Stimulated activated naive CD8-positive, alpha-beta T cell treated with anti-CD3 and anti-CD28 coated beads, Interleukin-15, Interleukin-2, amounts not matched to agents 100 ng/mL and 50 ng/mL, for 24 hours (primary cell): ENCODE data around the gene DICER1.
A peak's percentile ranks its signal among the peaks of the same experiment; 100 is the strongest.
"Not testable (repeated sequence)": the region's sequence is repeated elsewhere in the genome, so short reads cannot be mapped to it uniquely, and the experiment has no call there.

Experiments used
- H3K27ac Mint-ChIP-seq: one replicate; pipeline ENCODE4 v1.8.0; 2021; ENCODE audit warnings: mild to moderate bottlenecking, mixed read lengths
- H3K27me3 Mint-ChIP-seq: one replicate; pipeline ENCODE4 v1.8.0; 2021; ENCODE audit warnings: mixed read lengths
- H3K36me3 Mint-ChIP-seq: one replicate; pipeline ENCODE4 v1.8.0; 2021; ENCODE audit warnings: low read depth, mixed read lengths
- H3K4me1 Mint-ChIP-seq: one replicate; pipeline ENCODE4 v1.8.0; 2021; ENCODE audit warnings: low read depth, mixed read lengths
- H3K4me3 Mint-ChIP-seq: one replicate; pipeline ENCODE4 v1.8.0; 2021; ENCODE audit warnings: mild to moderate bottlenecking, mixed read lengths
- H3K9me3 Mint-ChIP-seq: one replicate; pipeline ENCODE4 v1.8.0; 2021; ENCODE audit warnings: mixed read lengths

The DICER1 gene

GRCh38 chr14:95146079-95146771 lies 11.1 kb downstream of the DICER1 start:
- H3K27ac Mint-ChIP-seq: peak overlapping the region; percentile 74
- peaks cover 25% of the 10 kb centered on the region for H3K36me3 Mint-ChIP-seq
- no peaks in the 10 kb centered on the region for H3K27me3 Mint-ChIP-seq
- peaks cover 10% of the 10 kb centered on the region for H3K9me3 Mint-ChIP-seq
- peaks cover 81% of the 10 kb centered on the region for H3K4me1 Mint-ChIP-seq
- H3K4me3 Mint-ChIP-seq: no peak overlapping the region

DNA sequence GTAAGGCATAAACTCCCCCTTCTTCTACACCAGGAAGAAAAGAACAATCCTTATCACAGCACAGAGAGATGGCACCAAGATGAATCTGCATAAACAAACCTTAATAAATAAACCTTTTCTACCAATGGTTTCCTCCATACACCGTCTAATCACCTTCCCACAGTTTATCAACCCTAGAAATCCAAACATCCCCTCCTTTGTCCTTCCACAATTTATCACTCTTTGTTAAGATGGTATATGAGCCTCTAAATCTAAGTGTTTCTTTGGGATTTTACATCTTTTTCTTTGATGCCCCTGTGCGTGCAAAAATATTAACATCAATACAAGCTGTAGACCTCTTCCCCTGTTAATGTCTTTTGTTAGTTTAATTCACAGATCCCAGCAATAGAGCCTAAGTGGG lies 12.5 kb downstream of the DICER1 start:
- Mint-ChIP-seq H3K27ac (no peak overlapping the region), H3K4me3 (no peak overlapping the region), H3K9me3 (peaks cover 10% of the 10 kb centered on the region), H3K36me3 (peaks cover 29% of the 10 kb centered on the region), H3K4me1 (peaks cover 77% of the 10 kb centered on the region), H3K27me3 (no peaks in the 10 kb centered on the region)

DNA sequence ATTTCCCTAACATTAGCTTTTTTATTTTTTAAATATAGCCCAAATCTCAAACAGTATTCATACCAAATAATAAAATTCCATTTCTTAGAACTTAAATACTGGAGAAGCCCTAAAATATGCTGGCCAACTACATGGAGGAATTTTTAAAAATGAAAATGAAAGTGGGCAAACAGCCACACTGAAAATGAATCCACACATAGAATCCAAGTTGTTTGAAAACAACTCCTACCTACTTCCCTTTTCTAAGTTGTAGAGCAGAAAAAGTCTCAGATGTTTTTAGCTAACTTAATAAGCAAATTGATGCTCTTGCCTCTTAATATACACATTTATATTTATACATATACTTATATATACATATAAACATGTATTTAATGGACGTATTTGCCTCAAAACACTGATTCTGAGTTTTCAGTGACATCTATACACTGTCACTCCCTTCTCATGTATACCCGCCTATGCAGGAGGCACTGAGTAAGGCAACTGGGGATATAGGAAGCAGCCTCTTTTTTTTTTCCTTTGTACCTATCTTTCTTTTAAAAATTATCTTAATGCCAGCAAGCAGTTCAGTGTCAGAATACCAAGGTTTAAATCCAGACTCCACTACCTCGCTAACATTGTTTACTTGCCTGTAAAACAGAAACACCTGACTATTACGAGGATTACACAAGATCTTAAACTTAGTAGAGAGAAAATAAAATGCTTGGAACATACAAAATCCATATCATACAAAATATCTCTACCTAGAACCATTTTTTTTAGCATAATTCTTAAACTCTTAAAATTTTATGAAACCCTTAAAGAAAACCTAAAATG lies 13.3 kb downstream of the DICER1 start:
- Mint-ChIP-seq H3K4me3 (peak overlapping the region; percentile 5), H3K27ac (peak overlapping the region; percentile 17), H3K36me3 (peaks cover 33% of the 10 kb centered on the region), H3K4me1 (peaks cover 79% of the 10 kb centered on the region), H3K27me3 (no peaks in the 10 kb centered on the region), H3K9me3 (peaks cover 10% of the 10 kb centered on the region)

DNA sequence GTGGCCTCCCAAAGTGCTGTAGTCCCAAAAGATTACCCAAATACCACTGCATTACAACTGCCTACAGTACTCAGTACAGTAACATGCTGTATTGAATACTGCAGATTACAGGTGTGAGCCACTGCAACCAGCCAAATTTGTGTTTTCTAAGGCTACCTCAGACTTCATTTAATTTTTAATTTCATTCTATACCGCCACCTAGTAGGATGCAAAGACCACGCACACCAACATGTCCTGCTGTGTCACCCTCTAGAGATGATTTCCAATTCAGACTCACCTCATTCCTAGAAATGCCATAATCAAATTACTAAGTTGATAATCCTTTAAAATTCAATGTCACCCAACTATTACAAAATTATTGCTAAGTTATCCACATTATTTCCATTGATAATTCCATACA lies 15.1 kb downstream of the DICER1 start:
- peaks cover 77% of the 10 kb centered on the region for H3K4me1 Mint-ChIP-seq
- H3K27ac Mint-ChIP-seq: no peak overlapping the region
- H3K9me3 Mint-ChIP-seq: peaks cover 10% of the 10 kb centered on the region
- H3K4me3 Mint-ChIP-seq: no peak overlapping the region
- H3K36me3 Mint-ChIP-seq: peaks cover 28% of the 10 kb centered on the region
- H3K27me3 Mint-ChIP-seq: no peaks in the 10 kb centered on the region

- peaks cover 8% of the 10 kb centered on the region for H3K9me3 Mint-ChIP-seq
- no peaks in the 10 kb centered on the region for H3K27me3 Mint-ChIP-seq
- H3K4me3 Mint-ChIP-seq: no peak overlapping the region
- peaks cover 23% of the 10 kb centered on the region for H3K36me3 Mint-ChIP-seq
- no peak overlapping the region for H3K27ac Mint-ChIP-seq
- peaks cover 79% of the 10 kb centered on the region for H3K4me1 Mint-ChIP-seq
Measured at GRCh38 chr14:95141684-95142083, 15.6 kb downstream of the DICER1 start.

- Mint-ChIP-seq H3K27ac (no peak overlapping the region), H3K36me3 (peaks cover 19% of the 10 kb centered on the region), H3K27me3 (no peaks in the 10 kb centered on the region), H3K4me3 (no peak overlapping the region), H3K9me3 (no peaks in the 10 kb centered on the region), H3K4me1 (peaks cover 82% of the 10 kb centered on the region)
Measured at GRCh38 chr14:95140060-95140858, 17.1 kb downstream of the DICER1 start.

DNA sequence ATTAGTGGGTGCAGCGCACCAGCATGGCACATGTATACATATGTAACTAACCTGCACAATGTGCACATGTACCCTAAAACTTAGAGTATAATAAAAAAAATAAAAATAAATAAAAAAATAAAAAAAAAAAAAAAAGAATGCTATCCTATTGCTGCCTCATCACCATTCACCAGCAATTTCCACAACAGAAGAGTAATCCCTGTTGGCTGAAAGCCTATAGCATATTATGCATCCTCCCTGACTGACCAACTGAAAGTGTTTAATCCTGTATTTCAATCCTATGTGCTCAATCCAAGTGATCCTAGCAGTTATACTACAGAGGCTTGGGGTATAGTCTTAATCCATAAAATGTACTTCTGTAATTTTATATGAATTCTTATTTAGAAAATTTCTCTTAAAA lies 18.5 kb downstream of the DICER1 start:
- Mint-ChIP-seq H3K4me1 (peaks cover 80% of the 10 kb centered on the region), H3K27ac (no peak overlapping the region), H3K27me3 (no peaks in the 10 kb centered on the region), H3K9me3 (no peaks in the 10 kb centered on the region), H3K4me3 (no peak overlapping the region), H3K36me3 (peaks cover 21% of the 10 kb centered on the region)

DNA sequence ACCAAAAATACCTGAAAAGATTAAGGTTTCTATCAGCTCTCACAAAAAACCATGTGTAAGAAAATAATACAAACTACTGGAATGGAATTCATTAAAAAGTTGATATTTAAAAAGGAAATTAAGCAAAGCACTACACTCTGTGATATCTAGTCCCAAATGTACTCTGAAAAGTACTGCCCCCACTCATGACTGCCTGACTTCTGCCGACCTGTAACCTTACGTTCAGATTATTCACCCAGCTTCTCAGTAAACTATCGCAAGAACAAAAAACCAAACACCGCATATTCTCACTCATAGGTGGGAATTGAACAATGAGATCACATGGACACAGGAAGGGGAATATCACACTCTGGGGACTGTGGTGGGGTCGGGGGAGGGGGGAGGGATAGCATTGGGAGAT lies 18.9 kb downstream of the DICER1 start:
- not testable (repeated sequence) for H3K27me3 Mint-ChIP-seq, H3K9me3 Mint-ChIP-seq, H3K4me3 Mint-ChIP-seq
- Mint-ChIP-seq H3K4me1 (peaks cover 76% of the 10 kb centered on the region), H3K36me3 (peaks cover 23% of the 10 kb centered on the region), H3K27ac (peak overlapping the region; percentile 19)

- Mint-ChIP-seq H3K4me3 (no peak overlapping the region), H3K27me3 (no peaks in the 10 kb centered on the region), H3K36me3 (peaks cover 29% of the 10 kb centered on the region), H3K27ac (no peak overlapping the region), H3K9me3 (no peaks in the 10 kb centered on the region), H3K4me1 (peaks cover 70% of the 10 kb centered on the region)
Measured at GRCh38 chr14:95137804-95138167, 19.5 kb downstream of the DICER1 start.

- Mint-ChIP-seq H3K4me1 (peaks cover 65% of the 10 kb centered on the region), H3K27ac (no peak overlapping the region), H3K27me3 (no peaks in the 10 kb centered on the region), H3K9me3 (no peaks in the 10 kb centered on the region), H3K4me3 (no peak overlapping the region), H3K36me3 (peaks cover 34% of the 10 kb centered on the region)
Measured at GRCh38 chr14:95137164-95137803, 20.0 kb downstream of the DICER1 start.

- Mint-ChIP-seq H3K9me3 (no peaks in the 10 kb centered on the region), H3K27ac (peak overlapping the region; percentile 61)
Measured at GRCh38 chr14:95136631-95137030, 20.7 kb downstream of the DICER1 start.

DNA sequence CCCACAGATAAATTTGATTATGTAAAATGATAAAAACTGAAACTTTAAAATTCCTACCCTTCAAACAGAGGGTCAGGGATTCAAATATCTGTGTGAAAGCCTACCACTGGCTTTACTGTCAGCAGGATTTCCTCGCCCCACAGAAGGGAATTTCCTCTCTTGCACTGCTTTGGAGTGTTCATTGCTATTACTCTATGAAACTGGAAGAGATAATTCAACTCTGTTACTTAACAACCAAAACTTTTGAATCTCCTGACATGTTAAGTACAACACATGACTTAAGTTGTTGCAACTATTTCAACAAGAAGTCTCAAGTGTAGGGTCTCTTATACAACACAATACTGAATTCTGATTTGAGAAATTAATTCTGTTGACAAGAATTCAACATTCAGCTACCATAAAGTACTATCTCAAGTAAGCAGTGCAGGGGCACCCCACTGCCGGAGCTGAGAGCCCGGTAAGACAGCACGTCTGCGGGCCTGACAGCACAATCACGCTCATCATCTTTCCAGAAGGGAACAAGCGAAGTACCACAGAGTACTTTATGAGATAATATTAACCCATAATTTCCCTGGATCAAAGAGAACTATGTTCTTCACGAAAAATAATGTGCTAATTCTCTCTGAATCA lies 22.9 kb downstream of the DICER1 start:
- H3K27me3 Mint-ChIP-seq: no peaks in the 10 kb centered on the region
- no peak overlapping the region for H3K27ac Mint-ChIP-seq
- H3K9me3 Mint-ChIP-seq: no peaks in the 10 kb centered on the region
- peaks cover 47% of the 10 kb centered on the region for H3K4me1 Mint-ChIP-seq
- H3K4me3 Mint-ChIP-seq: no peak overlapping the region
- peaks cover 53% of the 10 kb centered on the region for H3K36me3 Mint-ChIP-seq

More at GRCh38 chr14:95136631-95137030, 20.7 kb downstream of the DICER1 start:
- Mint-ChIP-seq H3K4me3 (no peak overlapping the region), H3K36me3 (peaks cover 41% of the 10 kb centered on the region), H3K4me1 (peaks cover 64% of the 10 kb centered on the region), H3K27me3 (no peaks in the 10 kb centered on the region)

DNA sequence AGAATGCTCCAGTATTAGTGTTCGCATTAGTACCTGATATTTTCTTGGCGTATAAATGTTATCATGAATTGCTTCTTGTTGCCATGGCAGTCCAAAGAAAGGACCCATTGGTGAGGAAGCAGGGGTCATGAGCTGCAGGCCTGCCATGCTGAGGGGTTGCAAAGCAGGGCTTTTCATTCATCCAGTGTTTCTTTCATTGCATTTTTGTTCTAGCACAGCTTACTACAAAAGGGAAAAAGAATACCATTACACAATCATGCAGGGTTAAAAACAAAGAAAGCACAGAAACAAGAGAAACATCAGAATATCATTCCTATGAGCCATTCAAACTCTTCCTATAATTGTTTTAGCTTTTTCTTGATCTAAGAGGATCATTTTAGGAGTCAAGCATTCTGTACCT lies 24.0 kb downstream of the DICER1 start:
- Mint-ChIP-seq H3K27me3 (no peaks in the 10 kb centered on the region), H3K9me3 (no peaks in the 10 kb centered on the region), H3K27ac (no peak overlapping the region), H3K36me3 (peaks cover 60% of the 10 kb centered on the region), H3K4me3 (no peak overlapping the region), H3K4me1 (peaks cover 48% of the 10 kb centered on the region)

DNA sequence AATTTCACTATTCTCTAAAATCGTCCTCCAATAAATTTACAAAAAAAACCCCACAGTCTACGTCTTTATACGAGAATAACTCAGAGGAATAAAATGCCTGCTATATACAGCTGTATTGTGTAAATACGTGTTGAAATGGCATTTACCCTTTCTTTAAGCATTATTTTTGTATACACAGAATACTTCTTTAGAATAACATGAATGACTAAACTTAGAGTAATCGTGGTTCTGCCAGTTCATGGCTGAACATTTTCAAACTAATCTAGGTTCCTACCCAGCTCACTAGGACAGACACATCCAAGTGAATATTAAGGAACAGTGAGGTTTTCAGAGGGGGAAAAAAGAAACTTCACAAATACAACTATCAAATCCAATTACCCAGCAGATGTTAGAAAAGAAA lies 24.6 kb downstream of the DICER1 start:
- Mint-ChIP-seq H3K27me3 (no peaks in the 10 kb centered on the region), H3K27ac (no peak overlapping the region), H3K4me3 (no peak overlapping the region), H3K4me1 (peaks cover 47% of the 10 kb centered on the region), H3K36me3 (peaks cover 65% of the 10 kb centered on the region), H3K9me3 (no peaks in the 10 kb centered on the region)
